Left colon (tissue), 2 donors: ENCODE results near the gene ADAMTS2. TPM values are rescaled to one million over a fixed set of nuclear protein-coding genes. Genes with fewer than 3 reads are reported as not detected.

Experiments used
- ATAC-seq: fragments of 200-7000 bp; cut with Tn5 transposase; one replicate; pipeline ENCODE4 v1.9.1; 2020; ENCODE audit warnings: mild to moderate bottlenecking, moderate library complexity
- DNase-seq, 2 donors: peaks; one replicate each; pipeline ENCODE4 v3.0.0-alpha.2; 2020
- intact Hi-C, 2 donors: fragments of 100-400 bp; cut with DNase I in 1 of 2; cut with micrococcal nuclease in 1 of 2; formaldehyde crosslinking; loops; one replicate each; pipeline versions ENCODE4 v1.11.2 to v1.14.0; 2022; cut with DNase I, micrococcal nuclease
- total RNA-seq, 2 donors: library from RNA; stranded (reverse); fragmentation: NEBNext Ultra II Directional; extraction: Animal tissue kit (Norgen Biotek cat#: 25700); gene quantifications; one replicate each; pipeline ENCODE4 v1.2.1, GENCODE V29; 2021
- donor health status: DM: no; HTN: no; CAD: no.
- donor health status: DM: yes; HTN: yes; CAD: no.

The ADAMTS2 gene
- total RNA-seq, 2 donors from 2014 or later: 2.6 to 4.4 TPM

DNA sequence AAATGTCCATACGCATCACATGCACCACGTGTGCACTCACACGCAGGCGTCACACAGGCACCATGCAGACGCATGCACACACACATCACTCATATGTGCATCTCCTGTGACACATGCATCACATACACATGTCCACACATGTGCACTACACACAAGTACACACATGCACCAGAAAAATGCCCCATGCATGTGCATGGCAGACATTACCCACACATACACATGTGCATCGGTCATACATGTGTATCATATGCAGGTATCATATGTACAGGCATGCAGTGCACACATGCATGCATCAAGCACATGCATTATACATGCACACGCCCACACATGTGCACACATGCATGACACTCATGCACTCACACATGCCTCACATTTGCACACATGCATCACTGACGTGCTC lies 26.1 kb downstream of the ADAMTS2 start:
- DNase-seq (no peak), ATAC-seq (no peak)
- intact Hi-C loops: no loop called here

DNA sequence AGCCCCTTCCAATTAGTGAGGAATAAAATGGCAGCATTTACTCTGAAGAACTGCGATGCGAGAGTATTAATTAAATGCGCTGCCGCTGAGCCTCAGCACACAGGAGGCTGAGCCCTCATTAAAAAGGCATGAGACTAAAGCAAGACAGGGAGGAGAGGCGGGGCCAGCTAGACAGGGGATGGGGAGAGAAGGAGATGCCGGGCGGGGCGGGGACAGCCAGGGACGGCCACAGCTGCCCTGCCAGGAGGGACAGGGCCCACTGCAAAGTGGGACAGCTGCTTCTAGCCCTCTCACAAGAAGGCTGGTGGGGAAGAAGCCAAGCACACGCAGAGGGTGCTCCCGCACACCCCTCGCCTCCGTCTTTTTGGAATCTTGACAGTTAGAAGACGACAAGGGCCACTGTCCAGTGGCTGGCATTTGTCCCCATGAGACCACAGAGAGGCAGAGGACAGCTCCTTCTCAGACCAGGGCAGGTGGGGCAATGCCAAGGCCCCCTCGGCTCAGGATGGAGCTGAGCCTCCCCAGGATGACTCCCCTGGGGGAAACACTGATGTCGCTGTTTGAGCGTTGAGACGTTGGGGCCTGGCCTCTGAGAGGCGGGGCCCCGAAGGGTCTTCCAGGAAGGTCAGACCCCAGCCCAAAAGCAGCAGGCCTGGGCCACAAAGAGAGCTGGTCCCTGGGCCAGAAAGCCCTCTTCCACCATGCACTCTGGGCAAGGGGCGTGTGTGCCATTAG lies 26.9 kb downstream of the ADAMTS2 start:
- intact Hi-C loops: no loop called here
- no peak for DNase-seq
- no peak for ATAC-seq

DNA sequence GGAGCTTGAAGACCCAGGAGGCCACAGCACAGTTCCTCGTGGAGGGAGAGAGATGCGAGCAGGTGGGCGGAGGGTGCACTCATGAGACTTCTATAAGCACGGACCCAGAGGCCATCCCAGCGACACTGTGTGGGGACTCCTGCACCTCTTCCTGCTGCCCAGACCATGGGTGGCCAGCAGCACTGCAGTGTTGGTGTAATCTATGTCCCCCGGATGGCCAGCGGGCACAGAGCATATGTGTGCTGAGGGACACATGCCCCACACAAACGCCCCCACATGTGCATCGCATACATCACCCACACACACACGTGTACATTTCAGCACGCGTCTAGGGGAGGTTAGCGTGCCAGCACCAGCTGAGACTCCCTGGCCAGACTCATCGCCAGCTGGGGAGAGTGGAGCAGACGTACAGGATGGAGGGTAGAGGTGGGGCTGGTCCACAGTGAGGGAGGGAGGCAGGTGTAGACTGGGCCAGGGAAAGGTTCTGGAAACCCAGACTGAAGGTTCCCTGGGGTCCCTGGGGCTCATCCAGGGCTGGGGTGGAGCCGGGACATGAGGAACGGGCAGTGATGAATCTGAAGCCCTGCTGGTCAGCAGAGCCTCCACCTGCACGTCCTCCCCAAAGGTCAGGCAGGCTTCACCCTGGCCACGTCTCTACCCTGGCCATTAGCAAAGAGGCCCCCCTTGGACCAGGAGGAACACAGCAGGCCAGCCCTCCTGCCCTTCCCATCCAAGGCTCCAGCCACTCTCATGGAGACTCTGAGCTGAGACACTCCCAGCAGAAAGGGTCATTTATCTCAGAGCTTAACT lies 27.6 kb downstream of the ADAMTS2 start:
- intact Hi-C loops: no loop called here
- ATAC-seq (no peak), DNase-seq (no peak)

- ATAC-seq (no peak), DNase-seq (no peak)
- intact Hi-C loops: no loop called here
Observed at GRCh38 chr5:179316982-179317381, 28.3 kb downstream of the ADAMTS2 start.

DNA sequence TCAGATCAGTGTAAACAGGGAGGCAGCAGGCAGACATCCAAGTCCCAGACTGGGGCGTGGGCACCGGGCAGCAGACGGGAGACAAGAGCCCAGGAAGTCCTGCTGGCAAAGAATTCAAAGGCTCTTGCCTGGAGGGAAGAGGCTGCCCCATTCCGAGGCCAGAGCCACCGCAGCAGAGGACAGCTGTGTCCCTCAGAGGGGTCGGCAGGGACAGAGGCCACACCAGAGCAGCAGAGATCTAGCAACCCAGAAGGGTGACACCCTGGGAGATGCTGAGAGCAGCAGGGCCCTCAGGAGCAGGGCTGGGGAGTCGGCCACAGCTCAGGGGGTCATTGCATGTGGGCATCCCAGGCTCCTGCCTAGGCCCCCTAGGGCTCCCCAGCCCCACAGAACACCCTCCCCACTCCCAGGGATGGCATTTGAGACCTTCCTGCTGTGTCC lies 29.1 kb downstream of the ADAMTS2 start:
- intact Hi-C loops: no loop called here
- DNase-seq: no peak
- no peak for ATAC-seq

GRCh38 chr5:179315356-179315890 lies 29.8 kb downstream of the ADAMTS2 start:
- intact Hi-C loops: no loop called here
- no peak for DNase-seq
- ATAC-seq: no peak

GRCh38 chr5:179314606-179315355 lies 30.5 kb downstream of the ADAMTS2 start:
- no peak for ATAC-seq
- no peak for DNase-seq
- intact Hi-C loops: no loop called here

DNA sequence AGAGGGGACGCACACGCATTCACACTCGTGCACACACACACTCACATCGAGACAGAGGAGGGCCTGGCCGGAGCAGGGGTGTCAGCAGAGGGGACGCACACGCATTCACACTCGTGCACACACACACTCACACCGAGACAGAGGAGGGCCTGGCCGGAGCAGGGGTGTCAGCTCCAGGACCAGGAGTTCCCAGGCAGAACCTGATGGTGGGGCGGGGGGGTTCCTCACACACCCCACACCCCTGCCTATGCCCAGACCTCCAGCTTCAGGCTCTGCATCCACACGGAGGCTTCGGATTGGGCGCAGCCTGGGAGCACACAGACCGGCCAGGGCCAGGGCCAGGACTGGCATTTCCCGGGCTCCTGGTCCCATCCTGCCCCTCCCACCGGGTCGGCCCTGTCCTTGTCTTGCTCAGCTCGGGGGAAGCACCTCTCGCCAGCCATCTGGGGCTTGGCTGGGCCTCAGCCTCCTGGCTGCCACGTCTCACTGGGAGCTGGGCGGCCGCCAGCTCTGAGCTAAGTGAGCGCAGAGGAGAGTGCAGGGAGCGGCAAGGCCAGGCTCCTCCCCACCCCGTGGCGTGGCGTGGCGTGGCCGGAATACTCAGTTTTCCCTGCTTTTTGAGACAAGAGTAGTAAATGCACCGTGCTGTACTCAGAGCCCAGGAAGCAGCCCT lies 31.3 kb downstream of the ADAMTS2 start:
- DNase-seq (peak; percentile 59 to 71), ATAC-seq (peak; percentile 32)
- intact Hi-C loops: no loop called here

DNA sequence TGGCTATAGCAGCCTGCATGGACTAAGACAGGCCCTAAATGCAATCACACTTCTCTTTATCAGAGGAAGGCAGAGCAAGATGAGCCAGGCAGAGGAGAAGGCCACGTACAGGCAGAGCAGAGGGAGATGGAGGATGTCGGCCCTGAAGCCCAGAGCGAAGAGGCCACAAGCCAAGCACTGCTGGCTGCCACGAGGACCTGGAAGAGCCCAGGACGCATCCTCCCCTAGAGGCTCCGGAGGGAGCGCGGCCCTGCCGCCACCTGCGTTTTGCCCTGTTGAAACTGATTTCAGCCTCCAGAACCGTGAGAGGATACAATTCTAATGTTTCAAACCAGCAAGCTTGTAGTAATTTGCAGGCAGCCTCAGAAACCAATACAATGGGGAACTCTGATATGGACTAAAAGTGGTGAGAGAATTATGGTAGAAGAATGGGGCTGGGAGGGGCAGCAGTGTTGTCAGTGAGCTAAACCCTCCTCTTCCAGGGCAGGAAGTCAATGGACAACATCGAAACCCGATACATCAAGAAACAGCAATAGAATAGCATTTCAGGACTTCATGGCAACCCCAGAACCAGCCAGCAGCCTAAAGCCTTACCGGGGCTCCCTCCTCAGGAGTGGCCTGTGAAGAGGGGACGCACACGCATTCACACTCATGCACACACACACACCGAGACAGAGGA lies 32.6 kb downstream of the ADAMTS2 start:
- no peak for ATAC-seq
- intact Hi-C loops: no loop called here
- DNase-seq: no peak

- ATAC-seq (no peak), DNase-seq (no peak)
- intact Hi-C loops: no loop called here
Observed at GRCh38 chr5:179311581-179311980, 33.7 kb downstream of the ADAMTS2 start.

DNA sequence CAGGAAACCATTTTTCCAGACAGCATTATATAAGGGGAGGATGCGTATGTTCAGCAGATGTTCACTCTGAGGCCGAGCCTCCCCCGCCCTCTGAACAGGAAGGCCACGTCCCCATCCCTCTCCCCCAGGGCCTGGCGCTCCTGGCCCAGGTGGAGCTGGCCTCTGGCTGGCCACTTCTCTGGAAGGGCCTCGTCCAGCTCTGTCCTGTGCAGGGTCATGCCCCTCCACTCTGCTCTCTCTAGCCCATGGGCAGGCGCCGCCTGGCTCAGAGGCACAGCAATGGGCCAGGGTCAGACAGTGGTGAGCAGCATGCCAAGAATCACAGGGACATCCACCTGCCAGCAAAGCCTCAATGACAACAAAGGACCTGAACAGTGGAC lies 34.2 kb downstream of the ADAMTS2 start:
- ATAC-seq (no peak), DNase-seq (no peak)
- intact Hi-C loops: no loop called here

GRCh38 chr5:179310439-179311090 lies 34.7 kb downstream of the ADAMTS2 start:
- no peak for DNase-seq
- intact Hi-C loops: no loop called here
- no peak for ATAC-seq

GRCh38 chr5:179309751-179310320 lies 35.4 kb downstream of the ADAMTS2 start:
- intact Hi-C loops: no loop called here
- ATAC-seq (no peak), DNase-seq (no peak)

GRCh38 chr5:179309383-179309670 lies 35.9 kb downstream of the ADAMTS2 start:
- ATAC-seq (no peak), DNase-seq (no peak)
- intact Hi-C loops: no loop called here

- ATAC-seq (no peak), DNase-seq (no peak)
- intact Hi-C loops: no loop called here
Observed at GRCh38 chr5:179308563-179309382, 36.5 kb downstream of the ADAMTS2 start.

- intact Hi-C loops: no loop called here
- ATAC-seq: no peak
- no peak for DNase-seq
Observed at GRCh38 chr5:179307931-179308471, 37.3 kb downstream of the ADAMTS2 start.
